Fibroblast of the aortic adventitia (primary cell): ENCODE measurements around the gene CEP152. TPM values are rescaled to one million over a fixed set of nuclear protein-coding genes. Genes with fewer than 3 reads are reported as not detected.

Experiments used
- DNase-seq: peaks from one replicate; pipeline ENCODE4 v3.0.0-alpha.2; 2010; ENCODE audit warnings: low read depth
- H3K4me3 ChIP-seq: 2 replicates; pipeline ENCODE4 v1.5.1; 2011; ENCODE audit warnings: low read depth, mild to moderate bottlenecking, control low read depth, low read length, moderate library complexity
- CTCF ChIP-seq: IDR thresholded peaks from 2 replicates; pipeline ENCODE4 v1.5.1; 2011; ENCODE audit warnings: mild to moderate bottlenecking, low read length, control low read depth, inconsistent platforms; ENCODE audit not compliant: insufficient read depth
- total RNA-seq: library from RNA; depleted of rRNA; stranded (reverse); fragments of >200 nt; gene quantifications from 2 replicates; pipeline ENCODE4 v1.2.3, GENCODE V29; 2012; ENCODE audit warnings: low replicate concordance

The CEP152 gene
- total RNA-seq, 1 donor: 14.4 TPM

- no peak for TF ChIP-seq CTCF
- no peak overlapping the region for H3K4me3 ChIP-seq
- DNase-seq: no peak
Observed at GRCh38 chr15:48759921-48760320, 50.9 kb downstream of the CEP152 start.

GRCh38 chr15:48757661-48758060, 53.2 kb downstream of the CEP152 start:
- no peak for DNase-seq
- no peak for TF ChIP-seq CTCF
- H3K4me3 ChIP-seq: no peak overlapping the region

GRCh38 chr15:48754011-48754410, 56.9 kb downstream of the CEP152 start:
- no peak for TF ChIP-seq CTCF
- DNase-seq: no peak
- no peak overlapping the region for H3K4me3 ChIP-seq

- TF ChIP-seq CTCF: no peak
- H3K4me3 ChIP-seq: no peak overlapping the region
- no peak for DNase-seq
Observed at GRCh38 chr15:48751595-48751994, 59.3 kb downstream of the CEP152 start.

- no peak for TF ChIP-seq CTCF
- no peak overlapping the region for H3K4me3 ChIP-seq
- DNase-seq: peak; percentile 46
Observed at GRCh38 chr15:48748535-48748934, 62.3 kb downstream of the CEP152 start.

GRCh38 chr15:48733615-48734014, 77.3 kb downstream of the CEP152 start:
- H3K4me3 ChIP-seq: no peak overlapping the region
- no peak for TF ChIP-seq CTCF
- no peak for DNase-seq

- no peak for TF ChIP-seq CTCF
Observed at GRCh38 chr15:48730506-48730905, 80.4 kb downstream of the CEP152 start.

More at GRCh38 chr15:48730506-48730905, 80.4 kb downstream of the CEP152 start:
- no peak for DNase-seq
- H3K4me3 ChIP-seq: no peak overlapping the region
